ENCODE data around the gene BCS1L.

Gene BCS1L

DNA sequence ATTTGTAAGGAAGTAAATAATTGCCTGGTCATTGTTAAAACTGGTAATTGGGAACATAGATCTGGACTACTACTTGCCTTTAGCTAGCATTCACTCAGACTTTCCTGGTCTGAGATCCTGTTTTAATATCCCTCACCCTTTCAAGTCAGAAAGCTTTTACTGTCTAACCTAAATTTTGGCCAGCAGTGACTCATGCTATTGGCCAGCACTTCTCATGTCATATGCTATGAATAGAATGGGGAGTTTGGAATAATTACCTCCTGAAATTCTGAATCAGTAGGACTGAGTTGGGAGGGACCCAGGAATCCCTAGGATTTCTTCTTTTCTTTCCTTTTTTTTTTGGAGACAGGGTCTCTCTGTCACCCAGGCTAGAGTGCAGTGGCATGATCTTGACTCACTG, 31.8 kb downstream of the BCS1L start:
- no peak overlapping the region for H3K4me3 ChIP-seq (ENCODE audit: low read length in 2 of 2)
- H3K27me3 ChIP-seq (ENCODE audit: control insufficient read depth in 1 of 2, insufficient read depth in 2 of 2, low read length in 2 of 2) = no peaks in the 10 kb centered on the region
- no peaks in the 10 kb centered on the region for H3K9me3 ChIP-seq (ENCODE audit: control insufficient read depth in 2 of 2, low read length in 2 of 2)
- peaks cover 26 to 46% of the 10 kb centered on the region in 2 donors for H3K36me3 ChIP-seq (ENCODE audit: control insufficient read depth in 2 of 2, insufficient read depth in 2 of 2, low read length in 2 of 2)
- no peak overlapping the region for H3K9ac ChIP-seq (ENCODE audit: low read length in 2 of 2)
- no peak overlapping the region for H3K27ac ChIP-seq (ENCODE audit: low read length)
- H3K4me1 ChIP-seq (ENCODE audit: control insufficient read depth, insufficient read depth, low read length) = no peaks in the 10 kb centered on the region

DNA sequence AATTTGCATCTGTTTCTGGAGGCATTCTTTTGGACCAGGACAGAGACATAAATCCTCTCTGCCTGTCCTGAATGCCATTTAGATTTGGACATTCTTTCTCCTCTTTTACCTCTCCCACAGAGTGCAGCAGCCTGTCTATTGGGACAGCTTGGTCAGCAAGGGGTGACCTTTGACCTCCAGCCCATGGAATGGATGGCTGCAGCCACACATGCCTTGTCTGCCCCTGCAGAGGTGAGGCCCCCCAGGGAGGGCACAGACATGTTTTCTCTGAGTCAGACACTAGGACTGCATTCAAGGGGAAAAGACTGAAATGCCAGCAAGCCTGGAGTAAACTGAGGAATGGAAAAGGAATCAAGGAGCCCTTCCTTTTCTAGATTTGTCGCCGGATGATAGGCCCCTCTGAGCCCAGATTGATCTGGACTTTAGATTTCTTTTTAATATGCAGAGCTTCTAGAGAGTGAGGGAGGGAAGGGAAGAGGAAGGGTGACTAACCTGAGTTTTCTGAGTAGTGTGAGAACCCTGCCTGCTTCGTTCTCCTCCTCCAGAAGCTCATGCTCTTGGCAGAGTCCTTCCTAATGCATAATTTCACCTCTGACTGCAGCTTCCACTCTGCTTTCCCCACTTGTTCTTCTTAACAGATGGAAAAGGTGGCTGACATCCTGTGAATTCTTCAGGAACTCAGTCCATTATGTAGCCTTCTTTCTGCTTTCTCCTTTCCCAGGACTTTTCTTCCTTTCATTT, 35.1 kb downstream of the BCS1L start:
- H3K4me3 ChIP-seq (ENCODE audit: low read length in 2 of 2) = no peak overlapping the region
- H3K27ac ChIP-seq (ENCODE audit: low read length) = no peak overlapping the region
- H3K4me1 ChIP-seq (ENCODE audit: control insufficient read depth, insufficient read depth, low read length) = no peaks in the 10 kb centered on the region
- H3K36me3 ChIP-seq (ENCODE audit: control insufficient read depth in 2 of 2, insufficient read depth in 2 of 2, low read length in 2 of 2) = peaks cover 39 to 61% of the 10 kb centered on the region in 2 donors
- H3K27me3 ChIP-seq (ENCODE audit: control insufficient read depth in 1 of 2, insufficient read depth in 2 of 2, low read length in 2 of 2) = no peaks in the 10 kb centered on the region
- H3K9ac ChIP-seq (ENCODE audit: low read length in 2 of 2) = no peak overlapping the region
- H3K9me3 ChIP-seq (ENCODE audit: control insufficient read depth in 2 of 2, low read length in 2 of 2) = no peaks in the 10 kb centered on the region

DNA sequence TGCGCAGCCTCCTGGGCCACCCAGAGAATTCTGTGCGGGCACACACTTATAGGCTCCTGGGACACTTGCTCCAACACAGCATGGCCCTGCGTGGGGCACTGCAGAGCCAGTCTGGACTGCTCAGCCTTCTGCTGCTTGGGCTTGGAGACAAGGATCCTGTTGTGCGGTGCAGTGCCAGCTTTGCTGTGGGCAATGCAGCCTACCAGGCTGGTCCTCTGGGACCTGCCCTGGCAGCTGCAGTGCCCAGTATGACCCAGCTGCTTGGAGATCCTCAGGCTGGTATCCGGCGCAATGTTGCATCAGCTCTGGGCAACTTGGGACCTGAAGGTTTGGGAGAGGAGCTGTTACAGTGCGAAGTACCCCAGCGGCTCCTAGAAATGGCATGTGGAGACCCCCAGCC, 39.4 kb downstream of the BCS1L start:
- Histone ChIP-seq H3K4me1 (ENCODE audit: control insufficient read depth, insufficient read depth, low read length) (no peaks in the 10 kb centered on the region), H3K36me3 (ENCODE audit: control insufficient read depth in 2 of 2, insufficient read depth in 2 of 2, low read length in 2 of 2) (peaks cover 19 to 38% of the 10 kb centered on the region in 2 donors), H3K27ac (ENCODE audit: low read length) (no peak overlapping the region), H3K9me3 (ENCODE audit: control insufficient read depth in 2 of 2, low read length in 2 of 2) (no peaks in the 10 kb centered on the region), H3K27me3 (ENCODE audit: control insufficient read depth in 1 of 2, insufficient read depth in 2 of 2, low read length in 2 of 2) (no peaks in the 10 kb centered on the region), H3K9ac (ENCODE audit: low read length in 2 of 2) (no peak overlapping the region), H3K4me3 (ENCODE audit: low read length in 2 of 2) (no peak overlapping the region)

DNA sequence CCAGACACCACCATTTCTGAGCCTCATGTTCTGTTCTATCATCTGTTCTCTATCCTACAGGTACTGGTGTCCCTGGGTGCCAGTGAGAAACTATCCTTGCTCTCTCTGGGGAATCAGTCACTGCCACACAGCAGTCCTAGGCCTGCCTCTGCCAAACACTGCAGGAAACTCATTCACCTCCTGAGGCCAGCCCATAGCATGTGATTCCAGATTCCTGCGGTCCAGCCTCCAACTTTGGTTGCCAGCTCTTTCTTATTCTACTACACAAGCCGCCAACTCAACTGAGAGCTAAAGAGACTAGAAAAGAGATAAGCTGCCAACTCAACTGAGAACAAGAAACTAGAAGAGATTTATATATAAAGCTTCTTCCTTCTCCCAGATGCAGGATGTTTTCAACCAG, 42.3 kb downstream of the BCS1L start:
- Histone ChIP-seq H3K36me3 (ENCODE audit: control insufficient read depth in 2 of 2, insufficient read depth in 2 of 2, low read length in 2 of 2) (peaks cover 10 to 22% of the 10 kb centered on the region in 2 donors), H3K9me3 (ENCODE audit: control insufficient read depth in 2 of 2, low read length in 2 of 2) (no peaks in the 10 kb centered on the region), H3K4me3 (ENCODE audit: low read length in 2 of 2) (no peak overlapping the region), H3K4me1 (ENCODE audit: control insufficient read depth, insufficient read depth, low read length) (no peaks in the 10 kb centered on the region), H3K27me3 (ENCODE audit: control insufficient read depth in 1 of 2, insufficient read depth in 2 of 2, low read length in 2 of 2) (no peaks in the 10 kb centered on the region), H3K27ac (ENCODE audit: low read length) (no peak overlapping the region), H3K9ac (ENCODE audit: low read length in 2 of 2) (no peak overlapping the region)

DNA sequence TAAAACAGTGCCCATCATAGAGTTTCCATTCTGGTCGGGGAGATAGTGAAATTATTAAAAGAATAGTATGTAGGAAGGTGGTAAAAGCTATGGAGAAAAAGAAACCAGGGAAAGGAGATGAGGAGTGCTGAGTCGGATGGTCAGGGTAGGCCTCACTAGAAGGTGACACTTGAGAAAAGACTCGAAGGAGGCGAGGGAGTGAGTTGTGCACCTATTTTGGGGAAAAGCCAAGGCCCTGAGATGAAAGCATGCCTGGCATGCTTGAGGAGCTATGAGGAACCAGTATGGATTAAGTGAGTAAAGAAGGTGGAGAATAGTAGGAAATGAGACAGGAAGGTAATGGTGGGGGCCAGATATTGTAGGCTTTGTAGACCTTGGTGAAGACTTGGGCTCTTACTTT, 43.9 kb downstream of the BCS1L start:
- no peaks in the 10 kb centered on the region for H3K4me1 ChIP-seq (ENCODE audit: control insufficient read depth, insufficient read depth, low read length)
- peaks cover 10 to 12% of the 10 kb centered on the region in 2 donors for H3K36me3 ChIP-seq (ENCODE audit: control insufficient read depth in 2 of 2, insufficient read depth in 2 of 2, low read length in 2 of 2)
- H3K9me3 ChIP-seq (ENCODE audit: control insufficient read depth in 2 of 2, low read length in 2 of 2) = no peaks in the 10 kb centered on the region
- no peak overlapping the region for H3K4me3 ChIP-seq (ENCODE audit: low read length in 2 of 2)
- H3K9ac ChIP-seq (ENCODE audit: low read length in 2 of 2) = no peak overlapping the region
- H3K27me3 ChIP-seq (ENCODE audit: control insufficient read depth in 1 of 2, insufficient read depth in 2 of 2, low read length in 2 of 2) = no peaks in the 10 kb centered on the region
- no peak overlapping the region for H3K27ac ChIP-seq (ENCODE audit: low read length)

DNA sequence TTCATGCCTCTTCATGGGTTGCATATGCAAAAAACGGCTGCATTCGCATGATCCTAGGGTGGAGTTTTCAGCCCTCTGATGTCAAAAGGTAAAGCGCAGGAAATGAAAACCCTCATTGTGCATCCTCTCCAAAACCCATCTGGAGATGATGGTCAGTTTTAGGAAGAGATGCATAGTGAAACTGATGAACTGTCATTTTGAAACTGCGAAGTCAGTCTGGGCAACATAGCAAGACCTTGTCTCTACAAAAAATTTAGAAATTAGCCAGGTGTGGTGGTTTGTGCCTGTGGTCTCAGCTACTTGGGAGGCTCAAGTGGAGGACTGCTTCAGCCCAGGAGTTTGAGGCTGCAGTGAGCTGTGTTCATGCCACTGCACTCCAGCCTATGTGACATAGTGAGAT, 48.6 kb downstream of the BCS1L start:
- H3K4me3 ChIP-seq (ENCODE audit: low read length in 2 of 2) = no peak overlapping the region
- H3K9ac ChIP-seq (ENCODE audit: low read length in 2 of 2) = no peak overlapping the region
- no peaks in the 10 kb centered on the region for H3K9me3 ChIP-seq (ENCODE audit: control insufficient read depth in 2 of 2, low read length in 2 of 2)
- H3K27me3 ChIP-seq (ENCODE audit: control insufficient read depth in 1 of 2, insufficient read depth in 2 of 2, low read length in 2 of 2) = no peaks in the 10 kb centered on the region
- H3K27ac ChIP-seq (ENCODE audit: low read length) = no peak overlapping the region
- peaks cover 3% of the 10 kb centered on the region for H3K4me1 ChIP-seq (ENCODE audit: control insufficient read depth, insufficient read depth, low read length)
- no peaks in the 10 kb centered on the region for H3K36me3 ChIP-seq (ENCODE audit: control insufficient read depth in 2 of 2, insufficient read depth in 2 of 2, low read length in 2 of 2)

DNA sequence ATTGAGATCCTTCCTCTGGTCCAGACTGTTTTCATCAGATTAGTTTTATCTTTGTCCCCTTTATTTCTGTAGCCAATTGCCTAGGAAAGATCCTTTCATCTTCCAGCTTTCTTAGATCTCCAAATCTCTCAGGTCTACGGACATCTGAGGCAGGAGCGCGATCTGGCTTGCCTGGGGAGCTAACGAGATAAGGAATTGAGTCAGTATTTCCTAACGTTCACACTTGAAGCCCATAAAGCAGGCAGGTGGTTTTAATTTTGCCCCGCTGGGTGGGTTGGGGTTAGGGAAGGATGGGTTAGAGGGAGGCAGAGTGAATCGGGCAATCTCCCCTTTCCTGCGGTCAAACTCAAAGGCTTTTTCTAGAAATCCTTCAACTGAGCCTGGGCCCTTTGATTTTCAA, 50.4 kb downstream of the BCS1L start:
- no peak overlapping the region for H3K9ac ChIP-seq (ENCODE audit: low read length in 2 of 2)
- no peaks in the 10 kb centered on the region for H3K9me3 ChIP-seq (ENCODE audit: control insufficient read depth in 2 of 2, low read length in 2 of 2)
- H3K36me3 ChIP-seq (ENCODE audit: control insufficient read depth in 2 of 2, insufficient read depth in 2 of 2, low read length in 2 of 2) = no peaks in the 10 kb centered on the region
- H3K4me1 ChIP-seq (ENCODE audit: control insufficient read depth, insufficient read depth, low read length) = peaks cover 3% of the 10 kb centered on the region
- H3K27me3 ChIP-seq (ENCODE audit: control insufficient read depth in 1 of 2, insufficient read depth in 2 of 2, low read length in 2 of 2) = no peaks in the 10 kb centered on the region
- peak overlapping the region; percentile 78 to 87 for H3K4me3 ChIP-seq (ENCODE audit: low read length in 2 of 2)
- H3K27ac ChIP-seq (ENCODE audit: low read length) = no peak overlapping the region

DNA sequence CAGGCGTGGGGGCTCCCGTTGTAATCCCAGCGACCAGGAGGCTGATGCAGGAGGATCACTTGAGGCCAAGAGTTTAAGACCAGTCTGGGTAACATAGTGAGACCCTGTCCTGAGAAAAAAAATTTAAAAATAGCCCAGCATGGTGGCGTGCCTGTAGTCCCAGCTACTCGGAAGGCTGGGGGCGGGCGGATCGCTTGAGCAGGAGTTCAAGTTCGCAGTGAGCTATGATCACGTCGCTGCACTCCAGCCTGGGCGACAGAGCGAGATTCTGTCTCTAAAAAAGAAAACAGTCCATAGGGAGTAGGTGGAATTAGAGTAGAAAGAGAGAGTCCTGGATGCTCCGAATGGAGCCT, 50.8 kb downstream of the BCS1L start:
- Histone ChIP-seq H3K27ac (ENCODE audit: low read length) (peak overlapping the region; percentile 64), H3K9me3 (ENCODE audit: control insufficient read depth in 2 of 2, low read length in 2 of 2) (no peaks in the 10 kb centered on the region), H3K36me3 (ENCODE audit: control insufficient read depth in 2 of 2, insufficient read depth in 2 of 2, low read length in 2 of 2) (no peaks in the 10 kb centered on the region), H3K27me3 (ENCODE audit: control insufficient read depth in 1 of 2, insufficient read depth in 2 of 2, low read length in 2 of 2) (no peaks in the 10 kb centered on the region), H3K4me3 (ENCODE audit: low read length in 2 of 2) (peak overlapping the region; percentile 78 to 87), H3K9ac (ENCODE audit: low read length in 2 of 2) (peak overlapping the region; percentile 29 to 81), H3K4me1 (ENCODE audit: control insufficient read depth, insufficient read depth, low read length) (peaks cover 3% of the 10 kb centered on the region)

DNA sequence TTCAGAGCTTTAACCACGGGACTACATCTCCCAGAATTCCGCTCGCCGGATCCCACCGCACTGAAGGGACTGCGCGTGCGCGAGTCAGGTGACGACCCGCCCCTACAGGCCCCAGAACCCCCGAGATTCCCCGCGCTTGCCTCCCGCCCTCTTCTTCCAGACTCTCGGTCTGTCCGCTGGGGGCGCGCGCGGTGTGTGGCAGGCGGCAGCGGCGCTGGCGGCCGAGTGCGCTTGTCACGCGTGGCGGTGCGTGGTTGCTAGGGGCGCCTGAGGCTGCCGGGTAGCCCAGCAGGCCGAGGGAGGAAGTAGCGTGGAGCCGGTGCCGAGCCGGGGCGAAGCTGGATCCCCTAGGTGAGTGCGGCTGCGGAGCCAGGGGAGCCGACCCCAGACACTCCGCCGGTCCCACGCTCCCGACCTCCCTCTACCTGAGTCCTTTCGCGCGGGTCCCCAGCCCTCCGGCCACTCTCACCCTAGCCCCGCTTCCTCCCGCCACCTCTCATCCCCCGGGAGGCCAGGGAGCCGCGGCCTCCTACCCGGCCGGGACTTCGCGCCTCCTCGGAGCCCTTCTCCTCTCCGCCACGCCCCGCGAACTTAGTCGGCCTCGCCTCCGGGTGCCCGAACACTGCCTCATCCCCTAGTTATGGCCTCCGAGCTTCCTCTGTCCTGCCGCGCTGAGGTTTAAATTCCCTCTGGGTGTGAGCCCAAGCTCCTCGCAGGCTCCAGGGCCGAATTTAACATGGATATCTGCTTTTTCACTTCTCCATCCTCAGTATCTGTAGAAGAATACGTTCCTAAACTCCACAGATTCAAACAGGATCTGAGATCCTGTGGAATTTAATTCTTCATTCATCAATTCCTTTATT, 51.4 kb downstream of the BCS1L start, which contains the start of gene TTLL4:
Gene TTLL4, plus strand, starts transcription at position 149 of the 863 bp plus-strand sequence. CDS start 26,842 bp downstream, outside the sequence.
- Histone ChIP-seq H3K36me3 (ENCODE audit: control insufficient read depth in 2 of 2, insufficient read depth in 2 of 2, low read length in 2 of 2) (peaks cover 2% of the 10 kb centered on the region in 2 donors), H3K27ac (ENCODE audit: low read length) (peak within 1 kb of the TSS; percentile 64), H3K27me3 (ENCODE audit: control insufficient read depth in 1 of 2, insufficient read depth in 2 of 2, low read length in 2 of 2) (no peaks in the 10 kb centered on the region), H3K4me1 (ENCODE audit: control insufficient read depth, insufficient read depth, low read length) (peaks cover 3% of the 10 kb centered on the region), H3K9ac (ENCODE audit: low read length in 2 of 2) (peak within 1 kb of the TSS; percentile 69 to 81), H3K9me3 (ENCODE audit: control insufficient read depth in 2 of 2, low read length in 2 of 2) (no peaks in the 10 kb centered on the region), H3K4me3 (ENCODE audit: low read length in 2 of 2) (peak within 1 kb of the TSS; percentile 79 to 87)

DNA sequence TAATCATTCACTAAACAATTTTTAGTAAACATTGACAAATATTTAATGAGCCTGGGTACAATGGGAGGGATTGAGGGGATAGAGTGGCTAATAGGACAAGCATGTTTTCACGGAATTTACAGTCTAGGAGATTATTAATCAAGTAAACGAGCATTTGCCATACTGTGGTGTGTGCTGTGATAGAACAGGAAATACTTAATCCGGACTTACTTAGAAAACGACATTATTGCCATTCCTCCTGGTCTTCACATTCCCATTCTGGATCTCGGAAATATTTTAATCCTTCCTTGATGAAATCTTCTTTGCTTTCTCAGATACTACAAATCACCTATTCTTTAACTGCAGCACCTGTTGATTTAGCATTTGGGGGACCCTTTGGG, 52.1 kb downstream of the BCS1L start:
- peaks cover 3 to 4% of the 10 kb centered on the region in 2 donors for H3K36me3 ChIP-seq (ENCODE audit: control insufficient read depth in 2 of 2, insufficient read depth in 2 of 2, low read length in 2 of 2)
- no peaks in the 10 kb centered on the region for H3K9me3 ChIP-seq (ENCODE audit: control insufficient read depth in 2 of 2, low read length in 2 of 2)
- H3K9ac ChIP-seq (ENCODE audit: low read length in 2 of 2) = peak overlapping the region; percentile 69 to 81
- peaks cover 3% of the 10 kb centered on the region for H3K4me1 ChIP-seq (ENCODE audit: control insufficient read depth, insufficient read depth, low read length)
- no peak overlapping the region for H3K27ac ChIP-seq (ENCODE audit: low read length)
- peak overlapping the region; percentile 79 to 87 for H3K4me3 ChIP-seq (ENCODE audit: low read length in 2 of 2)
- no peaks in the 10 kb centered on the region for H3K27me3 ChIP-seq (ENCODE audit: control insufficient read depth in 1 of 2, insufficient read depth in 2 of 2, low read length in 2 of 2)
